Mesothelial cell of epicardium (in vitro differentiated cells): ENCODE results near the gene PARD3. TPM values are rescaled to one million over a fixed set of nuclear protein-coding genes. Genes with fewer than 3 reads are reported as not detected.
A peak's percentile ranks its signal among the peaks of the same experiment; 100 is the strongest.

Source experiments
- DNase-seq, 2 experiments: peaks; one replicate each; pipeline ENCODE4 v3.0.0; 2021; ENCODE audit warnings: low spot score in 2 of 2; ENCODE audit not compliant: unreplicated experiment in 2 of 2
- H3K27ac Mint-ChIP-seq: 2 replicates; pipeline ENCODE4 v1.8.0; 2021; ENCODE audit warnings: mixed read lengths
- H3K27me3 Mint-ChIP-seq: 2 replicates; pipeline ENCODE4 v1.8.0; 2021; ENCODE audit warnings: low read depth, mixed read lengths
- H3K36me3 Mint-ChIP-seq: 2 replicates; pipeline ENCODE4 v1.8.0; 2021; ENCODE audit warnings: mixed read lengths
- H3K4me1 Mint-ChIP-seq: 2 replicates; pipeline ENCODE4 v1.8.0; 2021; ENCODE audit warnings: mixed read lengths
- H3K4me3 Mint-ChIP-seq: 2 replicates; pipeline ENCODE4 v1.8.0; 2021; ENCODE audit warnings: mild to moderate bottlenecking, moderate library complexity, mixed read lengths
- H3K9me3 Mint-ChIP-seq: 2 replicates; pipeline ENCODE4 v1.8.0; 2021; ENCODE audit warnings: mixed read lengths
- total RNA-seq: library from RNA; stranded (reverse); gene quantifications from 3 replicates; pipeline ENCODE4 v1.2.1, GENCODE V29; 2021
- TF ChIP-seq, protein P1 (sequence below): fragments of 200-600 bp; sonication (generic); IDR thresholded peaks from one replicate; pipeline ENCODE4 v1.5.0; 2021; ENCODE audit warnings: antibody characterized with exemption; ENCODE audit not compliant: unreplicated experiment

The PARD3 gene
- total RNA-seq, 1 donor from 2014 or later, result 73.2 TPM

DNA sequence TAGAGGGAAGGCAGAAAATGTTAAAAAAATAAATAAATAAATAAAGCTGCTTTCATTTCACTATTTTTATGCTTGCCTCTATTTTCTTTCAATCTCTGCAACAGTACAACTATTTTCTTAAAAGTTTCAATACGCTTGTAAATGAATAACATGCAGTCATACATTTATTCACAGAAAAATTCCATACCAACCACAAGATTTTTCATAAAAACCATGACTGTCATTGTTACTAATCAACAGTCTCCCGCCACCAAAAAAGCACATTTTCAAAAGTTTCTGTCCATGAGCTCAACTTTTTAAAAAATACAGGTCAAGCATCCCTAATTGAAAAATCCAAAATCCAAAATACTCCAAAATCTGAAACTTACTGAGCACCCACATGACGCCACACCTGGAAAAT lies 5.3 kb downstream of the PARD3 start:
- no peaks in the 10 kb centered on the region for H3K27me3 Mint-ChIP-seq
- H3K4me3 Mint-ChIP-seq, result no peak overlapping the region
- no peak for DNase-seq
- TF ChIP-seq, protein P1, sequence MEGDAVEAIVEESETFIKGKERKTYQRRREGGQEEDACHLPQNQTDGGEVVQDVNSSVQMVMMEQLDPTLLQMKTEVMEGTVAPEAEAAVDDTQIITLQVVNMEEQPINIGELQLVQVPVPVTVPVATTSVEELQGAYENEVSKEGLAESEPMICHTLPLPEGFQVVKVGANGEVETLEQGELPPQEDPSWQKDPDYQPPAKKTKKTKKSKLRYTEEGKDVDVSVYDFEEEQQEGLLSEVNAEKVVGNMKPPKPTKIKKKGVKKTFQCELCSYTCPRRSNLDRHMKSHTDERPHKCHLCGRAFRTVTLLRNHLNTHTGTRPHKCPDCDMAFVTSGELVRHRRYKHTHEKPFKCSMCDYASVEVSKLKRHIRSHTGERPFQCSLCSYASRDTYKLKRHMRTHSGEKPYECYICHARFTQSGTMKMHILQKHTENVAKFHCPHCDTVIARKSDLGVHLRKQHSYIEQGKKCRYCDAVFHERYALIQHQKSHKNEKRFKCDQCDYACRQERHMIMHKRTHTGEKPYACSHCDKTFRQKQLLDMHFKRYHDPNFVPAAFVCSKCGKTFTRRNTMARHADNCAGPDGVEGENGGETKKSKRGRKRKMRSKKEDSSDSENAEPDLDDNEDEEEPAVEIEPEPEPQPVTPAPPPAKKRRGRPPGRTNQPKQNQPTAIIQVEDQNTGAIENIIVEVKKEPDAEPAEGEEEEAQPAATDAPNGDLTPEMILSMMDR, result no peak
- H3K27ac Mint-ChIP-seq, result no peak overlapping the region
- no peaks in the 10 kb centered on the region for H3K9me3 Mint-ChIP-seq
- H3K4me1 Mint-ChIP-seq, result peaks cover 45% of the 10 kb centered on the region
- H3K36me3 Mint-ChIP-seq, result no peaks in the 10 kb centered on the region

DNA sequence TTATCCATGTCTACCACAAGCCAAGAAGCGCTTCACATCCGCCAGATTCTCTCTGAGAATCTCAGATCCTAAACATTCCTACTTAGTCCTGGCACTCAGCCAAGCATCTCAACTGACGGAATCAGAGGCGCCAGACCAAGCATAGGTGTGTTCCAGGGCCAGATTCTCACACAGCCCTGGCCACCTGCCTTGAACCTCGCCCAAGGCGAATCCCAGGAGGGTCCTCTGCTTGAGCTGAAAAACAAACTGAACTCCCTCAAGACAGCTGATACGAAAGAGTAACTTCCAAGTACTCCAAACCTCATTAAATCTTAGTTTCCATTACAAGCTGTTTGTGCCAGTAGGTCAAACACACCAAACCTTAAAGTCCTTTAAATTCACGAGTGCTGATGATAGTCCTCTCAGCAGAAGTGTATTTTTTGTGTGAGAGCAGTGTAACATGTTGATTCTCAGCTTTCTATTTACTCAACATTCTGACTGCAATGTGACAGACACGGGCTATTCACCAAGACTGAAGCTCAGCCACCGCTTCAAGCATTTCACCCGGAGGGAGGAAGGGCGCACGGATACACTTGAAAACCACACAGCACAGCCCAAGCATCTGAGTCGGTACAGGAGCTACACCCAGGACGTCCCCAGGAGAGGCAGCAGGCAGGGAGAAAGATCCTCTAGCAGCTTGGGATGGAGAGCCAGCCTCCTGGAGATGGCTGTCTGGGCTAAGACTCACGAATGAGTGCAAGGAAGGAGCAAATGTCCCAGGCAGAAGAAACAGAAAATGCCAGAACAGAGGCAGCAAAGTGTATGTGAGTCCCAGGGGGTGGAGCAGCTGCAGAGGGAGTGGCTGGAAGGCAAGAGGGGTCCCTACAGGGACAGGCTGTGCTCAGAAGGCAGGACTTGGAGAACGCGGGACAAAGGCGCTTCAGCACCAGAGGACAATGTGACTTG lies 6.0 kb downstream of the PARD3 start:
- peak overlapping the region; percentile 18 for H3K4me3 Mint-ChIP-seq
- DNase-seq, result no peak
- TF ChIP-seq, protein P1, result no peak
- H3K36me3 Mint-ChIP-seq, result no peaks in the 10 kb centered on the region
- no peaks in the 10 kb centered on the region for H3K27me3 Mint-ChIP-seq
- peak overlapping the region; percentile 80 for H3K27ac Mint-ChIP-seq
- H3K4me1 Mint-ChIP-seq, result peaks cover 45% of the 10 kb centered on the region
- H3K9me3 Mint-ChIP-seq, result no peaks in the 10 kb centered on the region

DNA sequence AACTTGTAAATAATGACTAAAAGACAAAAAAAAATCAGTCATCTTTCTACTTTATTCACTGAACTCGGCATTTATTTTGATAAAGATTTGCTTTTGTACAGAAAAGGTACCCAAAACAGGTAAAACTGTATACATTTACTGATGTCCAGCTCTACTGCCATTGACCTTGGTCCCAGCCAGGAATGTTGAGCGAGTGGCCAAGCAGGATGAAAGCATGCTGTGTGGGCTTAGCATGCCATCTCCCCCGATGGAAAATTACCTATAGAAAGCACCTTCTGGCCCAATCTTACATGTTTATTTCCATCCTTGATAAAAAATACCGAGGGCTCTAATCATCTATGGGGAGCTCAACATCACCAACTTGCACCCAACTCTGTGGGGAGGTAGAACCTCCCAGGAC lies 6.8 kb downstream of the PARD3 start:
- Mint-ChIP-seq H3K4me1 (peaks cover 40% of the 10 kb centered on the region), H3K27me3 (no peaks in the 10 kb centered on the region), H3K9me3 (no peaks in the 10 kb centered on the region)

DNA sequence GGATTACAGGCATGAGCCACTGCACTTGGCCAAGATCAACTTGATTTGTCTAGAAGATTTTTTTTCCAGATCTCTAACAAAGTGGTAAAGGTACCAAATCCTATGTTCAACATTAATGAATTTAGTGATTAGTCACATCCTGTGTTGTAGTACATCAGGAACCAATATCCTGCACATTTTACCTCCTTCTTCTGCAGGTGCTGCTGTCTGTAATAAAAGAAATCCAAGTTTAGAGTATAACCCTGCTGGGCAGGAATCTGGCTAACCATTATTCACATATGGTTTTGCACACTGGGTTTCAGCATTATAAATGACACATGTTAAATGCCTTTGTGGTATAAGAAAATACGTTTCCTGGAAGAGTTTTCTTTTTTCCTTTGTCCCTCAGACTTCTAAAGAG lies 10.8 kb downstream of the PARD3 start:
- Mint-ChIP-seq H3K36me3 (peaks cover 3% of the 10 kb centered on the region), H3K4me1 (peaks cover 33% of the 10 kb centered on the region), H3K9me3 (no peaks in the 10 kb centered on the region), H3K27me3 (no peaks in the 10 kb centered on the region), H3K4me3 (no peak overlapping the region), H3K27ac (no peak overlapping the region)
- no peak for DNase-seq
- TF ChIP-seq, protein P1, result no peak

More for the DNA sequence above, 6.8 kb downstream of the PARD3 start:
- no peak for DNase-seq
- TF ChIP-seq, protein P1, result no peak
- Mint-ChIP-seq H3K4me3 (no peak overlapping the region), H3K36me3 (no peaks in the 10 kb centered on the region), H3K27ac (no peak overlapping the region)

DNA sequence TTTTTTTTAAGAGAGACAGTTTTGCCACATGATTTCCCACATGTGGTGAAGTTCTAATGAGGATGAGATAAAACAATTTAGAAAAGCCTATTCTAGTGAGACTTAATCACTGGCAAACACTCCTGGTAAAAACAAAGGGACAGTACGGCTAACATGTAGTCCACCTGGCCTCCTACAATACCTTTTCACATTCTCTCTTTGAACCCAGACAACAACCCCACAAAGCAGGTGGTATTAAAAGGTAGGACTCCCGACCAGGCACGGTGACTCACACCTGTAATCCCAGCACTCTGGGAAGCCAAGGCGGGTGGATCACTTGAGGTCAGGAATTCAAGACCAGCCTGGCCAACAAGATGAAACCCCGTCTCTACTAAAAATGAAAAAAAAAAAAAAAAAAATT lies 12.4 kb downstream of the PARD3 start:
- Mint-ChIP-seq H3K4me1 (peaks cover 23% of the 10 kb centered on the region), H3K27ac (no peak overlapping the region), H3K4me3 (no peak overlapping the region), H3K9me3 (no peaks in the 10 kb centered on the region), H3K27me3 (no peaks in the 10 kb centered on the region), H3K36me3 (peaks cover 8% of the 10 kb centered on the region)
- TF ChIP-seq, protein P1, result no peak
- DNase-seq, result no peak
